HG02840 (cell line): ENCODE data around the gene HSPBP1.

Experiments
- ATAC-seq: cut with Tn5 transposase; IDR thresholded peaks from one replicate; pipeline ENCODE4 v1.9.1; 2021; ENCODE audit warnings: mild to moderate bottlenecking, moderate library complexity, moderate number of reproducible peaks; ENCODE audit not compliant: unreplicated experiment, low FRiP score

The HSPBP1 gene

GRCh38 chr19:55305491-55305890 is 25.6 kb upstream of the HSPBP1 start:
- no peak for ATAC-seq

GRCh38 chr19:55304980-55305379 is 25.1 kb upstream of the HSPBP1 start:
- no peak for ATAC-seq

- no peak for ATAC-seq
Observed at GRCh38 chr19:55304279-55304978, 24.5 kb upstream of the HSPBP1 start.

GRCh38 chr19:55303477-55303876 is 23.6 kb upstream of the HSPBP1 start:
- ATAC-seq: no peak

GRCh38 chr19:55302318-55302703 is 22.4 kb upstream of the HSPBP1 start:
- ATAC-seq: no peak

GRCh38 chr19:55301459-55302317 is 21.8 kb upstream of the HSPBP1 start:
- no peak for ATAC-seq

- no peak for ATAC-seq
Observed at GRCh38 chr19:55300886-55301458, 21.1 kb upstream of the HSPBP1 start.

GRCh38 chr19:55299991-55300390 is 20.1 kb upstream of the HSPBP1 start:
- ATAC-seq: no peak

GRCh38 chr19:55297267-55297666 is 17.4 kb upstream of the HSPBP1 start:
- ATAC-seq: no peak

- no peak for ATAC-seq
Observed at GRCh38 chr19:55289117-55289796, 9.3 kb upstream of the HSPBP1 start.

- ATAC-seq: no peak
Observed at GRCh38 chr19:55287361-55288079, 7.6 kb upstream of the HSPBP1 start.

GRCh38 chr19:55285229-55285890 is 5.5 kb upstream of the HSPBP1 start:
- ATAC-seq: no peak

- ATAC-seq: no peak
Observed at GRCh38 chr19:55284405-55285058, 4.6 kb upstream of the HSPBP1 start.

GRCh38 chr19:55283548-55284377 is 3.9 kb upstream of the HSPBP1 start, which contains the start of gene BRSK1:
TSS of gene BRSK1 (plus strand) at chr19:55283997. CDS start at chr19:55284443, 446 bp downstream.
- no peak for ATAC-seq

- no peak for ATAC-seq
Observed at GRCh38 chr19:55279340-55279739, 570 bp downstream of the HSPBP1 start.

- no peak for ATAC-seq
Observed at GRCh38 chr19:55278391-55279135, 1.3 kb downstream of the HSPBP1 start.

- no peak for ATAC-seq
Observed at GRCh38 chr19:55277494-55277893, 2.4 kb downstream of the HSPBP1 start.
